ENCODE measurements around the gene SPATA4. TPM values are rescaled to one million over a fixed set of nuclear protein-coding genes. Genes with fewer than 3 reads are reported as not detected.

The SPATA4 gene
- total and polyA plus RNA-seq, 9 of the 15 experiments (the other 6 are each of a cell fraction or from before 2014, with no cell fraction given): not detected

DNA sequence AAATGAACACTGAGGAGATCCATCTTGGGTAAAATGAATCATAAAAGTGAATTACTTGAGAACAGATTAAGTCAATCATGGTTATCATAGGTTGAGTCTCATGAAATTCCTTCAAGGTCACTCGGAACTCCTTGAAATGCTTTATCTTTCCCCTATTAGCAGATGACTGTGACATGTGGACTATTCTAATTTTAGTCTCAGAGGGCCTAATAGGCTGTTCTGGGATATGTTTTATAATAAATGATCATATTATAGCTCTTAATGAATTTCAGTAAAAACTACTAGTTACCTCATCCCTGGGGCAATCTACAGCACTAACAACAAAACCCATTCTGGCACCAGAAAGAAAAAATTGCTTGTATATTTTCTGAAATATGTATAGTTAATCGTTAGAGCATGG is 44.7 kb downstream of the SPATA4 start:
- no peak for ATAC-seq
- Histone ChIP-seq H4K20me1 (replicated peaks; ENCODE audit: control insufficient read depth, insufficient read depth, low read length) (no peaks in the 10 kb centered on the region), H3K79me2 (ENCODE audit: control insufficient read depth, insufficient read depth, low read length) (no peaks in the 10 kb centered on the region), H3K36me3 (ENCODE audit: control insufficient read depth, insufficient read depth, low read length) (no peaks in the 10 kb centered on the region), H3K27me3 (ENCODE audit: control insufficient read depth in 2 of 2, insufficient read depth in 2 of 2, low read length in 2 of 2) (no peaks in the 10 kb centered on the region), H2AFZ (ENCODE audit: low read depth, low read length) (no peak overlapping the region), H3K4me2 (ENCODE audit: insufficient read depth, low read length) (no peak overlapping the region), H3K4me1 (replicated peaks in 1 of 2; ENCODE audit: control insufficient read depth in 2 of 2, insufficient read depth in 2 of 2, low read length in 2 of 2) (no peaks in the 10 kb centered on the region), H3K9me3 (replicated peaks; ENCODE audit: control insufficient read depth, insufficient read depth, low read depth, low read length) (no peaks in the 10 kb centered on the region), H3K27ac (ENCODE audit: extremely low read depth, low read depth, low read length) (no peak overlapping the region), H3K9ac (ENCODE audit: insufficient read depth in 1 of 2, low read depth in 2 of 2, low read length in 2 of 2) (no peak overlapping the region), H3K9me1 (ENCODE audit: control insufficient read depth, insufficient read depth, low read length) (no peaks in the 10 kb centered on the region), H3K4me3 (no peak overlapping the region)
- no peak for DNase-seq (ENCODE audit: extremely low read depth in 1 of 4, low spot score in 3 of 4)
- ChIA-PET CTCF (ENCODE audit: low intra/inter-chr PET ratio) (interaction anchor here (2.2 kb wide), 1 partner anchor 190 kb away, joined by 20 read pairs; no protein-coding TSS in a partner anchor), POLR2A (interaction anchor here (0.7 kb wide), 1 partner anchor 157 kb away, joined by 3 read pairs; no protein-coding TSS in a partner anchor)
- WGBS (ENCODE audit: insufficient coverage, low coverage, missing lambda C conversion rate): 0% methylated on average over 2 of the region's 2 CpGs
- no TSS peak for BruUV-seq (replicated peaks)
- in situ Hi-C loops (cut with MboI) (no loop called here), intact Hi-C loops (cut with micrococcal nuclease) (loop anchor here (1.0 kb wide), 1 partner anchor 191 kb away; no protein-coding TSS in a partner anchor)
- no peak for FAIRE-seq
- TF ChIP-seq ZNF23 (CRISPR knock-in tag; IDR thresholded peaks at IDR 0.05) (no peak), CXXC5 (CRISPR knock-in tag; IDR thresholded peaks at IDR 0.05) (no peak), EWSR1 (IDR thresholded peaks at IDR 0.05; ENCODE audit: borderline replicate concordance, low read depth, partially characterized antibody) (no peak), NR2C1 (IDR thresholded peaks at IDR 0.05) (no peak), NR2C1 (tag; IDR thresholded peaks at IDR 0.05) (no peak), FIP1L1 (IDR thresholded peaks at IDR 0.05; ENCODE audit: low read depth, low read length, poor library complexity, severe bottlenecking) (no peak), NR2F6 (CRISPR knock-in tag; IDR thresholded peaks at IDR 0.05) (no peak), TAF9B (IDR thresholded peaks at IDR 0.05; ENCODE audit: partially characterized antibody) (no peak), CBFA2T2 (conservative IDR thresholded peaks at IDR 0.05) (no peak)
- TF ChIP-seq, protein P1, sequence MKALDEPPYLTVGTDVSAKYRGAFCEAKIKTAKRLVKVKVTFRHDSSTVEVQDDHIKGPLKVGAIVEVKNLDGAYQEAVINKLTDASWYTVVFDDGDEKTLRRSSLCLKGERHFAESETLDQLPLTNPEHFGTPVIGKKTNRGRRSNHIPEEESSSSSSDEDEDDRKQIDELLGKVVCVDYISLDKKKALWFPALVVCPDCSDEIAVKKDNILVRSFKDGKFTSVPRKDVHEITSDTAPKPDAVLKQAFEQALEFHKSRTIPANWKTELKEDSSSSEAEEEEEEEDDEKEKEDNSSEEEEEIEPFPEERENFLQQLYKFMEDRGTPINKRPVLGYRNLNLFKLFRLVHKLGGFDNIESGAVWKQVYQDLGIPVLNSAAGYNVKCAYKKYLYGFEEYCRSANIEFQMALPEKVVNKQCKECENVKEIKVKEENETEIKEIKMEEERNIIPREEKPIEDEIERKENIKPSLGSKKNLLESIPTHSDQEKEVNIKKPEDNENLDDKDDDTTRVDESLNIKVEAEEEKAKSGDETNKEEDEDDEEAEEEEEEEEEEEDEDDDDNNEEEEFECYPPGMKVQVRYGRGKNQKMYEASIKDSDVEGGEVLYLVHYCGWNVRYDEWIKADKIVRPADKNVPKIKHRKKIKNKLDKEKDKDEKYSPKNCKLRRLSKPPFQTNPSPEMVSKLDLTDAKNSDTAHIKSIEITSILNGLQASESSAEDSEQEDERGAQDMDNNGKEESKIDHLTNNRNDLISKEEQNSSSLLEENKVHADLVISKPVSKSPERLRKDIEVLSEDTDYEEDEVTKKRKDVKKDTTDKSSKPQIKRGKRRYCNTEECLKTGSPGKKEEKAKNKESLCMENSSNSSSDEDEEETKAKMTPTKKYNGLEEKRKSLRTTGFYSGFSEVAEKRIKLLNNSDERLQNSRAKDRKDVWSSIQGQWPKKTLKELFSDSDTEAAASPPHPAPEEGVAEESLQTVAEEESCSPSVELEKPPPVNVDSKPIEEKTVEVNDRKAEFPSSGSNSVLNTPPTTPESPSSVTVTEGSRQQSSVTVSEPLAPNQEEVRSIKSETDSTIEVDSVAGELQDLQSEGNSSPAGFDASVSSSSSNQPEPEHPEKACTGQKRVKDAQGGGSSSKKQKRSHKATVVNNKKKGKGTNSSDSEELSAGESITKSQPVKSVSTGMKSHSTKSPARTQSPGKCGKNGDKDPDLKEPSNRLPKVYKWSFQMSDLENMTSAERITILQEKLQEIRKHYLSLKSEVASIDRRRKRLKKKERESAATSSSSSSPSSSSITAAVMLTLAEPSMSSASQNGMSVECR (CRISPR knock-in tag; IDR thresholded peaks at IDR 0.05): no peak
- TF ChIP-seq, protein P2, sequence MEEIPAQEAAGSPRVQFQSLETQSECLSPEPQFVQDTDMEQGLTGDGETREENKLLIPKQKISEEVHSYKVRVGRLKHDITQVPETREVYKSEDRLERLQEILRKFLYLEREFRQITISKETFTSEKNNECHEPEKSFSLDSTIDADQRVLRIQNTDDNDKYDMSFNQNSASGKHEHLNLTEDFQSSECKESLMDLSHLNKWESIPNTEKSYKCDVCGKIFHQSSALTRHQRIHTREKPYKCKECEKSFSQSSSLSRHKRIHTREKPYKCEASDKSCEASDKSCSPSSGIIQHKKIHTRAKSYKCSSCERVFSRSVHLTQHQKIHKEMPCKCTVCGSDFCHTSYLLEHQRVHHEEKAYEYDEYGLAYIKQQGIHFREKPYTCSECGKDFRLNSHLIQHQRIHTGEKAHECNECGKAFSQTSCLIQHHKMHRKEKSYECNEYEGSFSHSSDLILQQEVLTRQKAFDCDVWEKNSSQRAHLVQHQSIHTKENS (CRISPR knock-in tag; IDR thresholded peaks at IDR 0.05): no peak

Data from K562 (cell line).